ENCODE measurements around the gene SCARB1.

The SCARB1 gene

DNA sequence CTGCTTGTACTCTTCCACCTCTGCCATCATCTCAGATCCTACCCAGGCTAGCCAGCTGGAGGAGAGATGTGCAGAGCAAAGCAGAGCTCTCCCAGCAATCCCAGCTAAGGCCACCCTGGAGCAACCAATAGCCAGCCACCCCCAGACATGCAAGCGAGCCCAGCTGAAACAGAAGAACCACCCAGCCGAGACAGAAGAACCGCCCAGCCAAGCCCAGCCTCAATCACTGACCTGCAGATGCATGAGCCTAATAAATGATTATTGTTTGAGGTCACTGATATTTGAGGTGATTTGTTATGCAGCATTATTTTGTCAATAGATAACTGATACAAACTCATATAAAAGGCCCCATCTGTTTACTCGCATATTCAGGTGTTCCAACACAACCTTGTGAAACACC, 106.3 kb downstream of the SCARB1 start:
- no peak for DNase-seq

GRCh38 chr12:124756760-124757159, 106.9 kb downstream of the SCARB1 start:
- DNase-seq = no peak

DNA sequence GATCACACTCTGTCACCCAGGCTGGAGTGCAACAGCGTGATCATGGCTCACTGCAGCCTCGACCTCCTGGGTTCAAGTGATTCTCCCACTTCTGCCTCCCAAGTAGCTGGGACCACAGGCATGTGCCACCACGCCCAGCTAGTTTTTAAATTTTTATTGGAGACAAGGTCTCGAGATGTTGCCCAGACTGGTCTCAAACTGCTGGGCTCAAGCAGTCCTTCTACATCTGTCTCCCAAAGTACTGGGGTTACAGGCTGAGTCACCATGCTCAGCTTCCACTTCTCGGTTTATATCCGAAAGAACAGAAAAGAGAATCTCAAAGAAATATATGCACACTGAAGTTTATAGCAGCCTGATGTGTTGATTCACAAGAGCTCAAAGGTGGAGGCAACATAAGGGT, 107.5 kb downstream of the SCARB1 start:
- DNase-seq = no peak

GRCh38 chr12:124755801-124756148, 107.9 kb downstream of the SCARB1 start:
- no peak for DNase-seq

GRCh38 chr12:124754949-124755800, 108.5 kb downstream of the SCARB1 start:
- peak; percentile 89 for DNase-seq

DNA sequence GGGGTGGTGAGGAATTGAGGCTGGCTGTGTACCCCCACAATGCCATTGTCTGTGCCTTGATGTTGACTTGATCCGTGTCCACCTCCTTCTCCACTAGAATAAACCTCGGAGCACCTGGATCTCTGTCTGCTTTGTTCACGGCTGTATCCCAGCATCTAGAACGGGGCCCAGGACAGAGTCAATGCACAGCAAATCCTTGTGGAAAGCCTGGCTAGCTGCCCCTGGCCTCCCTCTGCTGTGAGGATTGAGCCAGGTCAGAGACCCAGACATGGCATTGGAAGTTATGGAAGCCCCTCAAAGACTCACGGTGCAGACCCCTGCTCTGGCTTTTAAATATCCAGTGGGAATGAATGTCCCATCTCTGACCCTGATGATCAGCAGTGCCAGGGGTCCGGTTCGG, 109.2 kb downstream of the SCARB1 start:
- no peak for DNase-seq

DNA sequence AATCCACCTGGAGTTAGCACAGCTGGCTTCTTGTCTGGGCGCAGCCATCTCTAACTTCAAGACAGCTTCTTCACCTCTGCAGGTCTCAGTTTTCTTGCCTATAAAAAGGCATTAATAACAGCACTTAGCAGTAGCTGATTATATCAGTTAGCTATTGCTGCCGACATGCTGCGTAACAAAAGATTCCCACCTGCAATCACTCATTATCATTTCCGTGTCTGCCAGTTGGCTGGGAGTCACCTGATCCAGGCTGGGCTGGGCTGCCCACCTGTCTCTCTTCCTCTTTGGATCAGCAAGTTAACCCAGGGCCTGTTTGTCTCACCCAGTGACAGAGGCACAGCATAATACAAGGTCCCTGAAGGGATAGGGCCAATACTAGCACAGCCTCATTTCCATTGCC, 109.7 kb downstream of the SCARB1 start:
- DNase-seq = no peak

DNA sequence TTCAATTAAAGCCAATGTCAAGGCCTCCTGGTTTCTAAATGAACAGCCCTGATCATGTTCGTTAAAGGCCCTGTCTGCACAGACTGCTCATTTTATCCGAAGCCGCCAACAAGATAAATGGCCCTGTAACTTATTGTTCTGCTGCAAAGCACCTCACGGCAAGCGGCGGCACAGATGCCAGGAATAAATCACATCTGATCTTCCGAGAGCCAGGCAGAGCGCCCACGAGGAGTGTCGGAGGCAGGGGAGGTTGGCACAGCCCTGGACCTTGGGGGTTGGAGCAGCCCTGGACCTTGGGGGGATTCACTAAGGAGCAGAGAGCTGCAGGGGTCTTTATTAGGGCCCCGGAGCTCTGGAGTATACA, 110.5 kb downstream of the SCARB1 start:
- DNase-seq = no peak

DNA sequence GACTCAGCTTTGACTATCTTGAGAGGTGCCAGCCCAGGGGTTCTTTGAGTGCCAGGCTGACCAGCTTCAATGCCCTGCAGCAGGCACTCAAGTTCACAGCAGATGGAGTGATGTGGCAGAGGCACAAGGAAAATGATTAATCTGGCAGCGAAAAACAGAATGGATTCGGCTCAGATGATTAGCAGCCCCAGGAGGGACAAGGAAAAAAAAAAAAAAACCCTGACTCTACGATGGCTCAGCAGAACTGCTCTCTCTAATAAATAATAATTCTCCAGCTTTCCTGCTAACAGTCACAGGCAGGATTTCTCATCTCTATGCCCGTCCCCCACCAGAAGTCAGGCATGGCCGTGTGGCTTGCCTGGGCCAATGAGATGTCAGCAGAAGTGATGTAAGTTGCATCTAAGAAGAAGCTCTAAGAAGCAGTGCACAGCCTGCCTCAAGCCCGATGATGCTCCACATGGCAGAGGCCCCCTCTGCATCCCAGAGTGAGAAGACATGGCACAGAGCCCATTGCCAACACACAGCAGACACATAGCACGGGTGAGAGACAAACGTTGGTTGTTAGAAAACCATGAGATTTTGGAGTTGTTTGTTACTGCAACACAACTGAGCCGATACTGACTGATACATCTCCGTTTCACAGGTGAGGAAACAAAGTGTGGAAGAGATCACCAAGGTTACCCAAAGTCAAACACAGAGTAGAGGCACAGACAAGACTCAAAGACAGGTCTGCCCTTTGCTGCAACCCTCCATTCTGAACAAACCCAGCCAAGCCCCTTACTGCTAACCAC, 111.0 kb downstream of the SCARB1 start:
- peak; percentile 74 for DNase-seq

- DNase-seq = no peak
Observed at GRCh38 chr12:124751654-124752355, 111.9 kb downstream of the SCARB1 start.

GRCh38 chr12:124750787-124751471, 112.7 kb downstream of the SCARB1 start:
- no peak for DNase-seq

GRCh38 chr12:124750149-124750656, 113.5 kb downstream of the SCARB1 start:
- DNase-seq = no peak

DNA sequence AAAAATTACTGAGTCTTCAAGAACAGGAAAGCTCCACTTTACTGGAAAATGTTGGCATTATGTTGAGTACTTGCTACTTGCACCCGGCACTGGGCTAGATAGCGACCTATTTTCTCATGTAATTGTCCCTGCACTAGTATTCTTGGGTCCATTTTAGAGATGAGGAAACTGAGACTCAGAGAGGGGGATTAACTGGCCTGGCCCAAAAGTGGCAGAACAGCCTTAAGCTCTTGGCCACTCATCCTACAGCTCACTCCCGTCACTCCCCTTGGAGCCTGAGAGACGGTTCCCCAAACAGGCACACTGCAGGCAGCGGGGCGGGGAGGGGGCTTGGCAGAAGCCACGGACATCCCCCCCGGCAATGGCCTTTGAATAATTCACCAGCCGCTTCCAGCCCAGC, 113.9 kb downstream of the SCARB1 start:
- DNase-seq = no peak

DNA sequence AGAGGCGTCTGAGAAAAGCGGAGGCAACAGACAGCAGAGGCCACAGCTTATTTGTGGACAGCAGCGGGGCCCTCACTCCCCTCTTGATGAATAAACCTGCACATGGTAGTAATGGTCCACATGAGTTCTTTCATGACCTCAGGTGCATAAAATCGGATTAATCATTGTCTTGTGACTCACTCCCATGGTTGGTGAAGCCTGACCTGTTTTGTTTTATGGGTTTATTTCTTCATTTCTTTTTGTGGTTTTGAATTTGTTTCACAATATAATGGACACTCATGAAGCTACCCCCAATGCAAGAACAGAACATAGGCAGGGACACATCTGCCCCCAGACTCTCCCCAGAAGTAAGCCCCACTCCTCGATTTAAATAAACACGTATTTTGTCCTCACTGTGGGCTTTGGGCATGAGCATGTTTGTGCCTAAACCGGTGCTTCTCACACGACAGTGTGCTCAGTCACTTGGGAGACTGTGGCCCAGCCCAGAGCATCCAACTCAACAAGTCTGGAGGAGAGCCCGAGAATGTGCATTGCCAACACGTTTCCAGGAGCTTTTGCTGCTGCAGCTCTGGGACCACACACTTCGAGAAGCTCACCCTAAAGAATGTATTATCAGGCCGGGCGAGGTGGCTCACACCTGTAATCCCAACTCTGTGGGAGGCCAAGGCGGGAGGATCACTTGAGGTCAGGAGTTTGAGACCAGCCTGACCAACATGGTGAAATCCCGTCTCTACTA, 116.1 kb downstream of the SCARB1 start:
- peak; percentile 62 for DNase-seq

GRCh38 chr12:124746649-124747425, 116.8 kb downstream of the SCARB1 start:
- DNase-seq = no peak

DNA sequence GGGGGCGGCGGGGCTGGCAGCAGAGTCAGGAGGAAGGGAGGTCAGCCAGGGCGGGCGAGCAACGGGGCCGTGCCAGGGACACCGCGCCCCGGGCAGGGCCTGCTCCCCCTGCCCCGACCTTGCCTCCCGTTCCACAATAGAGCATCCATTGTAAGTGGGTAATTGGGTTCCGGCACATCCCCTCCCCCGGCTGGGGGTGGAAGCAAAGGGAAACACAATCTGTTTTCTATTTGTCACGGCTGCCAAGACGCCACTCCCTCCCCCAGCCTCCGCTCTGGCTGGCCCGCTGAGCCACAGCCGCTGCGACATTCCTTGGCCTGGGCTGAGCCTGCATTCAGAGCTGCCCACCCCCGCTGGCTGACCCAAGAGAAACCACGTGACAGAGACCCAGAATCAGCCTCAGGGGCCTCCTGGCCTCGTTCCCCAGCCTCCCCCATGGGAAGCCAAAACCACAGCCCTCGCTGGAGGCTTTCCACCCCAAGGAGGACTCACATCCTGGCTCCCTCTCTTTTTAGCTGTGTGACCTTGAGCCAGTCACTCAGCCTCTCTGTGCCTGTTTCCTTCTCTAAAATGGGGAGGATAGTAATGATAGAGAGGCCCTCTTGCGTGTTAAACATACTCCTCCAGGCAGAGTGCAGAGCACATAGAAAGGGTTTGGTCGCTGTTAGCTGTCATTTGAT, 117.6 kb downstream of the SCARB1 start:
- peak; percentile 96 for DNase-seq

DNA sequence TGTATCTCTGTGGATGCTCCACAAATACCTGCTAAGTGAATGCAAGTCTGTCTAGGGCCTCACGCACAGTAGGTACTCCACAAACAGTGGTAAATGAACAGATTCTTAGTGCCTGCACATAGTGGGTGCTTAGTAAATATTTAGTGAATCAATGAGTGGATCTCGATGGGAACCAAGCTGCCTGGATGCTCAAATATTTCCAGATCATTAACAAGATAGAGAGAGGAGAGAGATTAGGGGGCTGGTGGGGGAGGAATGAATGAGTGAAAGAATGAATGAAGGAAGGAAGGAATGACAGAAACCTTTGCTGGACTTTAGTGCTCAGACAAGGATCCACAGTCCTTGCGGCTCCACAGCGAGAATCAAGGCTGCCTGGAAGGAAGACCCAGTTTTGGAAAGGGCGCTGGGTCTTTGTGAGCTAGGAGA, 118.2 kb downstream of the SCARB1 start:
- DNase-seq = no peak

DNA sequence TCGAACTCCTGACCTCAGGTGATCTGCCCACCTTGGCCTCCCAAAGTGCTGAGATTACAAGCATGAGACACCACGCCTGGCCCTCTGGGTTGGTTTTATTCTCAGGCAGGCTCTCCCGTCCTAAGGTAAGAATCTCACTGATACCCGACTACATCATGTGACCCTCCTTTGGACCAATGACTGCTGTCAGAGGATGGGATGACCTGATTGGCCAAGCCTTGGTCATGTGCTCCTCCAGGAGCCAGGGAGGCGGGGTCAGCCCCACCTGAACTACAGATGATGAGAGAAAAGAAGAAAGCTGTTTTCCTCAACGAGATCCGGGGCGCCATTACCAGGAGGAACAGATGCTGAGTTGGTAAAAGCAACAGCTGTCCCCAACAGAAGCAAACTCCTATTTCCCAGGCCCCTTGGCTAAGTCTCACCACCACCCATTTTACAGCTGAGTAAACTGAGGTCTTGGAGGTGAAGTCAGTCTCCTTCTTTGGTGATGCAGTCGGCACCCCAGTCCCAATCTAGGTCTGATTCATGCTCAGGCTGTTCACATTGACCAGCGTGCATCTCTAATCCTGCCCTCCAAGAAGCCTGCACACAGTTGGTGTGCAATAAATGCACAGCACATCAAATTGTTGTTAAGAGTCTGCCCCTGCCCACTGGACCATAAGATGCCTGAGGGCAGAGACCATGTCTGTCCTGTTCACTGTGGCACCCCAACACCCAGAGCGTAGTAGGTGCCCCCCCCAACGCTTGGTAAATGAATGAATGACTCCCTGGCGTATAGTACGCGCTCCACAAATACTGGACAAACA, 118.8 kb downstream of the SCARB1 start:
- DNase-seq = no peak

GRCh38 chr12:124744273-124744640, 119.4 kb downstream of the SCARB1 start:
- DNase-seq = no peak
